GM18505 (cell line): ENCODE measurements around the gene ABI1.

Source experiments
- ATAC-seq: cut with Tn5 transposase; IDR thresholded peaks from one replicate; pipeline ENCODE4 v1.9.1; 2021; ENCODE audit not compliant: unreplicated experiment
- POLR2A ChIP-seq: IDR thresholded peaks from 4 replicates; pipeline ENCODE4 v1.6.1; 2011; ENCODE audit warnings: borderline replicate concordance; ENCODE audit not compliant: insufficient read depth, insufficient read length; ENCODE audit errors: extremely low read depth

The ABI1 gene

GRCh38 chr10:26837139-26837538 is 23.6 kb downstream of the ABI1 start:
- TF ChIP-seq POLR2A = no peak

GRCh38 chr10:26835025-26835424 is 25.7 kb downstream of the ABI1 start:
- no peak for TF ChIP-seq POLR2A
- no peak for ATAC-seq

More at GRCh38 chr10:26837139-26837538, 23.6 kb downstream of the ABI1 start:
- no peak for ATAC-seq

- ATAC-seq = no peak
- TF ChIP-seq POLR2A = no peak
Measured at GRCh38 chr10:26832960-26833359, 27.8 kb downstream of the ABI1 start.

GRCh38 chr10:26831936-26832335 is 28.8 kb downstream of the ABI1 start:
- ATAC-seq = no peak
- no peak for TF ChIP-seq POLR2A

- no peak for TF ChIP-seq POLR2A
- ATAC-seq = no peak
Measured at GRCh38 chr10:26829810-26830515, 30.8 kb downstream of the ABI1 start.

GRCh38 chr10:26824015-26824690 is 36.6 kb downstream of the ABI1 start:
- ATAC-seq = no peak
- no peak for TF ChIP-seq POLR2A

- no peak for TF ChIP-seq POLR2A
- no peak for ATAC-seq
Measured at GRCh38 chr10:26821699-26822570, 38.8 kb downstream of the ABI1 start.

GRCh38 chr10:26815500-26815899 is 45.3 kb downstream of the ABI1 start:
- no peak for TF ChIP-seq POLR2A
- ATAC-seq = no peak

GRCh38 chr10:26810435-26811026 is 50.2 kb downstream of the ABI1 start:
- ATAC-seq = no peak

GRCh38 chr10:26809973-26810372 is 50.8 kb downstream of the ABI1 start:
- TF ChIP-seq POLR2A = no peak
- ATAC-seq = no peak

More at GRCh38 chr10:26810435-26811026, 50.2 kb downstream of the ABI1 start:
- no peak for TF ChIP-seq POLR2A

GRCh38 chr10:26807532-26807931 is 53.2 kb downstream of the ABI1 start:
- no peak for TF ChIP-seq POLR2A
- ATAC-seq = no peak

GRCh38 chr10:26806557-26806956 is 54.2 kb downstream of the ABI1 start:
- ATAC-seq = no peak
- no peak for TF ChIP-seq POLR2A
